ENCODE results near the gene CPT1C.
A peak's percentile ranks its signal among the peaks of the same experiment; 100 is the strongest.

The CPT1C gene

DNA sequence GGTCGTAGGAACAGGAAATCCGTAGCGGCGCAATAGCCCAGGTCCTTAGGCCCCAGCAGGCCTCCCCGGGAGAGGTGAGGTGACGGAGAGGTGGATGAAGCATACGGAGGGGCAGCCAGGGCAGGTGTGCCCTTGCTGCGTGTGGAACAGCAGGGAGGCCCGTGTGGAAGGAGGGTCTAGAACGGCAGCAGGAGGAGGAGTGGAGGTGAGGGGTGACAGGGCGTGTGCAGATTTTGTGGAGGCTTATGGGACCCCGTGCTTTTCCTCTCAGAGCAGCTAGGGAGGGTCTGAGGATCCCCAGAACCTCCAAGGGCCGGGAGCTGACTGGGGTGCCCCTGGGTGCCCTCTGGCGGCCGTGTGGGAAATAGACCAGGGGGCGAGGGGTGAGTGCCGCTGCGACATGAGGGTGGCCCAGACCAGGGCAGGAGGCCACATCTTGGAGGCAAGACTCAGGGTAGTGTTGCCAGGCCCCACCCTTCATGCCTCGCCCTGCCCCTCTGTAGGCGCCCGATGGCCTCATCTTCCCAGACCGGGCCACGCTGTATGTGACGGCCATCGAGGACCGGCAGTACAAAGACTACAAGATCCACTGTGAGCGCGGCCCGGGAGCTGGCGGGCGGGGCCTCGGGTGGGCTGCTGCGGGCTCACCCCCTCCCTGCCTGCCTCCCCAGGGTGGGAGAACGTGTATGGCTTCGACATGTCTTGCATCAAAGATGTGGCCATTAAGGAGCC lies 6.5 kb upstream of the CPT1C start:
- DNase-seq: no peak

DNA sequence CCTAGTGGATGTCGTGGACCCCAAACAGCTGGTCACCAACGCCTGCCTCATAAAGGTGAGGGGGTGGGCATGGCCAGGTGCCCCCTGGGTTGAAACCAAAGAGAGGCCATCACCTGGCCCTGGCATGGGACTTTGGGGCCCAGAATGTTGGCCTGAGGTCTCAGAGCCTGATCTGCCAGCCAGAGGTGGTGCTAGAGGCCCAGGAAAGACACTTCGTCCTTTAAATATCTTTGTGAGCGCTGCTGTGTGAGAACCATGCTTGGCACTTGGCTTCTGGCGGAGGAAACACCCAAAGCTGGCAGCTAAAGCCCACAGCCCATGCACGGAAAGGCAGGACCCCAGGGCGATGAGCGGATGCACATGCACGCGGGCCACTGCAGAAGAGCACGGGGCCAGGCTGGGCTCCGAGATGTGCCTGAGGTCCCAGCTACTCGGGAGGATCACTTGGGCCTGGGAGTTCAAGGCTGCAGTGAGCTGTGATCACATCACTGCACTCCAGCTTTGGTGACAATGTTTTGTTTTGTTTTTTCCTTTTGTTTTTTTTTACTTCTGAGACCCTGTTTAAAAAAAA lies 5.8 kb upstream of the CPT1C start:
- DNase-seq: no peak

DNA sequence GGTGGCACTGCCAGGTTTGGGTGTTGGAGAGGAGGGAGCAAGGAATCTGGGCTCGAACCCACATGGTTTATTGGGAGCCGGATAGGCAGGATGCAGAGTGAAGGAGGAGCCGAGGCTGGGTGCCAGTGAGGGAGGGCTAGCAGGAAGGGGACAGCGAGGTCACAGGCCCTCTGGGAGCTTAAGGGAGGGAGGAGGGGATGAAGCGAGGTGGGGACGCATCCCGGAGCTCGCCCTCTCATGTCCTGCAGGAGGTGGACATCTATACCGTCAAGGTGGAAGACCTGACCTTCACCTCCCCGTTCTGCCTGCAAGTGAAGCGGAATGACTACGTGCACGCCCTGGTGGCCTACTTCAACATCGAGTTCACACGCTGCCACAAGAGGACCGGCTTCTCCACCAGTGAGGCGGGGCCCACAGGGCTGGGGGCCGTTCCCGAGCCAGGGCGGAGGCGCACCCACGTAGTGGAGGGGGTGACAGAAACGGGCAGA lies 5.0 kb upstream of the CPT1C start:
- no peak for DNase-seq

DNA sequence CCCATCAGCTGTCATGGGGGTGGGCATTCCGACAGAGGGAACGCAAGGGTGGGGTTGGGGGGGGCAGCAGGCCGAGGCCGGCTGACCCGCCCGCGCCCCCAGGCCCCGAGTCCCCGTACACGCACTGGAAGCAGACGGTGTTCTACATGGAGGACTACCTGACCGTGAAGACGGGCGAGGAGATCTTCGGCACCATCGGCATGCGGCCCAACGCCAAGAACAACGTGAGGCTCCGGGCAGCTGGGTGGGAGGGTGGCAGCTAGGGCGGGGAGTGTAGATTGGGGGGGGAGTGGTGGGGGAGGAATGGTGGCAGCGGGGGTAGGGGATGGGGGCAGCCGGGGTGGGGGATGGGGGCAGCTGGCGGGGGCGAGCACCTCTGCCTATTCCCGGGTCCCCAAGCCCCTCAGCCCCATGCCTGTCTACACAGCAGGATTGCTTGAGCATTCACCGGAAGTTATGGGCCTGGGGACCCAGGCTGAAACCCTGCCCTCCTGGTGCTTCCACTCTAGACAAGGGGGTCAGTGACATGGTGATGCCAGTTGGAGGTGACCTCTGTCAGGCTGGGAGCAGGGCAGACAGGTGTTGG lies 4.3 kb upstream of the CPT1C start:
- DNase-seq: no peak

DNA sequence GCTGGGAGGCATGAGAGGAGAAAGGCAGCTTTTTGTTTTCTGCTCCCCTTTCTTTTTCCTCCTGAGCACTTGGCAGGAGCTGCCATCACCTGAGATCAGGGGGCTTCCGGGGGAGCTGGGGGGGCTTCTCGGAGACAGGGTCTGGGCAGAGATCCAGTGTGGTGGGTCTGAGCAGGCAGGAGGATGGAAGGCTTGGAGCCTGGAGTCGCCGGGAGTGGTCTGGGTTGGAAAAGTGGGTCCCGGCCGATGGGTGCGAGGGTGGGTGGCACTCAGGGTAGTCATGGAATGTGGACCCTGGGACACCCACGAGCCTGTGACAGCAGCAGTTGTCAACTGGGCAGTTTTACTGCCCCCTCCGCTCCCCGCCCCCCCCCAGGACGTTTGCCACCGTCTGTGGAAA lies 3.8 kb upstream of the CPT1C start:
- no peak for DNase-seq

DNA sequence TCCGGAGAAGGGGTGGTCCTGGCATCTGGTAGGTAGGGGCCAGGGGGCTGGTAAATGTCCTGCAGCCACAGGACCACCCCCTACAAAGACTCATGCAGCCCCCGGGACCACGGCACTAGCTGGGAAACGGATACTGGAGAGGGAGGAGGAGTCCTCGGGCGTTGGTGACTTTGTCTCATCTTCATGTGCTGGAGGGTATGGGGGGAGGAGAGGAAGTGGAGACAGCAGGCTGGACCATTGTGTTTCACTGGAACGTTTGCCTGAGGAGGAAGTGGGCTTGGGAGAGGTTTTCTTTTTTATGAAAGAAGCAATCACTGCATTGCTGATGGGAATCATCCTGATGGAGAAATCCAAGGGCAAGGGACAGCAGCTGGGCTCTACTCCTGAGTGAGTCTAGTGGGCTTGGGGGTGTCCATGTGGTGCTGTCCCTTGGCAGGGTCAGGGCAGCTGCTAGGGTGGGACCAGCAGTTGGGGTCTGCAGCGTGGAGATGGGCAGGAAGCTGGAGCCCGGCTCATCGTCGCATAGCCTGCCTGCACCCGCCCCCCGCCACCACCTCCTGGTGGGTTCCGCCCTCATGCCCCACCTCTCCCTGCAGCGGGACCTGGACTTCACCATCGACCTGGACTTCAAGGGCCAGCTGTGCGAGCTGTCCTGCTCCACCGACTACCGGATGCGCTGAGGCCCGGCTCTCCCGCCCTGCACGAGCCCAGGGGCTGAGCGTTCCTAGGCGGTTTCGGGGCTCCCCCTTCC lies 3.2 kb upstream of the CPT1C start:
- DNase-seq: no peak

DNA sequence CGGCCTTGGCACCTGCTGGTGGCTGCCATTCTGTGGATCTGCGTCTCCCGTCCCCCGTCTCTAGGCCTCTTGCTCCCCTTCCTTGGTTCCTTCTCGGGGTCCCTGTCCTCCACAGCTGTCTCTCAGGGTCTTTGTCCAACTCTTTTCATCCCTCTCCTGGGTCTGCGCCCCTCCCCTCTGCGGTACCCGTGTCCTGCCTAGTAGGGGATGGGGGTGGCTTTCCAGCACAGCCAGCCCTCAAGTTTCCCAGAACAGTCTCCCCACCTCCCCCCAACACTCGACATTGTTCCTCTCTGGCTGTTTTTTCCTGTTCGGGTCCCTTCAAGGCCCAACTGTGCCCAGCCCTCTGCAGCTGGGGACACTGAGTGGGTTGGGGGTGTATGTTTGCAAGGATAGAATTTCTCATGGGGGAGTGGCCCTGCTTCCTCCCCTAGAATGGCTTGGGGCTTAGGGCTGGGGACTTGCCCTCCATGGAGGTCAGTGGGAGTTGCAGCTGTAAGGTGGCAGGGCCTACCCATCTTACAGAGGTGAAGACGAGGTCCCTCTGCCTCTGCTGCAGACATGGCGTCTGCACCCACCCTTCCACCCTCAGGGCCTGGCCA lies 2.3 kb upstream of the CPT1C start:
- DNase-seq: no peak

DNA sequence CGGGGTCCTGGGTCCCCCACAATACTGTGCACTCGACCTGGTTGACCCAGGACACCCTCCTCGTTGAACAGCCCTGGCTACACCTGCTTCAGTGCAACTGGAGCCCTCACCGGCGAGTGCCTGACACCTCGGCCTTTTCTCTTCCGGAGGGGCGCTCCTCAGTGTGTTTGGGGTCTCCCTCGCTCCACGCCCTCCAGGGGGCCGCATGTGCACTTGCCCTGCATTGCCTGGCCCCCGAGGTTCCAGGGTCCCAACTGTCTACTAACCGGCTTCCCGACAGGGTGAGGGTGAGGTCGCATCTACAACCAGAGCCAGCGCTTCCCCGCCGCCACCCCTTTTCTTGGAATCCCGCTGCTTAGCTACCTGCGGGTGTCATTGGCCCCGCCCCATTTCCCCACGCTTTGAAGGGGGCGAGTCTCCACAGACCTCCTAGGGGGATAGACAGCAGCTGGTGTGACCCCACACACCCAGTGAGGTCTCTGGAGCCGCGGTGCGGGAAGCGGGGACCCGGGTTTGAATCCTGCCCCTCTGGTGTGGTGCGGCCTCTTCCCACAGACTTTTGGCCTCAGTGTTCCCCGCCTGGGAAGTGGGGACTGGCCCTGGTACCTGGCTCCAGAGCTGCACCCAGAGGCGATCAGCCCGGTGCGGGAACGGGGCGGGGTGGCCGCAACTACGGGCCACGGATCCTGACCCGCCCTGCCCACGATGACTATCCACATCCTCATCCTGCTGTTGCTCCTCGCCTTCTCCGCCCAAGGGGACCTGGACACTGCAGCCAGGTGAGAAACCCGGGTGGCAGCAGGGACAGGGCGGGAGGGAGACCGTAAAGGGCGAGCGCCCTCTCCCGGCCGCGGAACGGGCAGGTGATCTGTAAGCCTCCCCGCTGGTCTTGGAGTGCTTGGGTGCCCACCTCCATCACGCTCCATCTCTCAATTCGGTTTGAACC lies 1.5 kb upstream of the CPT1C start, which contains the start of gene ADM5:
Gene ADM5 (plus strand): TSS at position 462 of the 946 bp plus-strand sequence. CDS start 244 bp downstream, at position 706.
- peak; percentile 53 for DNase-seq

DNA sequence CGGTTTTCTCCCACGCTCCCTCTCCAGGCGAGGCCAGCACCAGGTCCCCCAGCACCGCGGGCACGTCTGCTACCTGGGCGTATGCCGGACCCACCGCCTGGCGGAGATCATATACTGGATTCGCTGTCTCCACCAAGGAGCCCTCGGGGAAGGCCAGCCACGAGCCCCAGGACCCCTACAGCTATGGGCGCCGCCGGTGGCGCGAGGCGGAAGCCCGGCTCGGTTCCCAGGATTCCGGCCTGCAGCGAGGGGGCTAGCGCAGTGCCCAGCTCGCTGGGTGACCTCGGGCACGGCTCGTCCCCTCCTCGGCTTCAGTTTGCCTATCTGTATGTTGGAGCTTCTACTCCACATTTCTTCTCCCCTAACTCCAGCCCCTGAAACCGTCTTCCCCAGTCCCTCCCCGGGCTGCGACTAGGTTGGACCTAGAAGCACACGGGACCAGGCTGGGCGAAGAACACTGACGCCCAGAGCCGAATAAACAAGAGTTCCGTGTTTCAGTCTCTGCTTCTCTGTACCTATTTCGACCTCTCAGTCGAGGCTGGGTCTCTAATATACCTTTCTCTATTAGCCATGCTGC lies 749 bp upstream of the CPT1C start:
- peak; percentile 31 for DNase-seq

DNA sequence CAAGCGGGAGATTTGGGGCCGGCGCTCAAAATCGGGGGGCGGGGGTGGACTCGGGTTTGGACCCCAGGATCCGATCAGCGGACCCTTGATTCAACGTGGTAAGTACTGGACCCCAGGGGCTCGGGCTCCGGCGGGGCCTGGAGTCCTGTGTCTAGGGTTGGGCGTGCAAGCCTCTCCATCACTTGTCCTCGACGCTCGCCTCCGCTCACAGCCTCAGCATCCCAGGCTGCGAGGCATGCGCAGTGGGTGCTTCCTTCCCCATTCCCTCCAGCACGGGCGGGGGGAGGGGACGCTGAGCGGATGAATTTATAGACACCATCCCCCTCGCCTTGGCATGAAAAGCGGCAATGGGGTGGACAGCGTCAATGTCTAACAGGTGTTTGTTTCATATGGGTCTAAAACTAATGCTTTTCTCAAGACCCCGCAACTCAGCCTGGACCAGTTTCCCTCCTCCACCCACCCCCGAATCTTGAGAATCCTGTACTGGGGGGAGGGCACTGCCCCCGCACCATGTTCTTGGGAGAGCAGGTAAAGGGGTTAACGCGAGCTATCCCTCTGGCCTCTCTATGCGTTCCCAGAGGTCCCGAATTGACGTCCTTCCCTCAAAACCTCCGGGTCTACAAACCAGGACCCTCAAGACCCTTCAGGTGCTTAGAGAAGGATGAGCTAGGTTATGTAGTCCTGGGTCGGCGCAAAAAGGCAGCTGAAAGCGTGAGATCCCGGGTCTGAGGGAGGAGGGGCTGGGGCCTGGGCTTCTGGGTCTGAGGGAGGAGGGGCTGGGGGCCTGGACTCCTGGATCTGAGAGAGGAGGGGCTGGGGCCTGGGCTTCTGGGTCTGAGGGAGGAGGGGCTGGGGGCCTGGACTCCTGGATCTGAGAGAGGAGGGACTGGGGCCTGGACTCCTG lies 579 bp downstream of the CPT1C start:
- DNase-seq: peak; percentile 73

DNA sequence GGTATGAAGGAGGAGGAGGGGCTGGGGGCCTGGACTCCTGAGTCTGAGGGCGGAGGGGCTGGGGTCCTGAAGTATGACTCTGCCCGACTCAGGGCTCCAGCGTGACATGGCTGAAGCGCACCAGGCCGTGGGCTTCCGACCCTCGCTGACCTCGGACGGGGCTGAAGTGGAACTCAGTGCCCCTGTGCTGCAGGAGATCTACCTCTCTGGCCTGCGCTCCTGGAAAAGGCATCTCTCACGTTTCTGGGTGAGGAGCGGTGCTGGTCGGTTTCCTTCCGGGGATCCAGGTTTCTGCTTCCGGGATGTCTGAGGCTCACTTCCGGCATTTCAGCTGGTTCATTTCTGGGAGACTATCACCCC lies 1.2 kb downstream of the CPT1C start:
- DNase-seq: no peak

DNA sequence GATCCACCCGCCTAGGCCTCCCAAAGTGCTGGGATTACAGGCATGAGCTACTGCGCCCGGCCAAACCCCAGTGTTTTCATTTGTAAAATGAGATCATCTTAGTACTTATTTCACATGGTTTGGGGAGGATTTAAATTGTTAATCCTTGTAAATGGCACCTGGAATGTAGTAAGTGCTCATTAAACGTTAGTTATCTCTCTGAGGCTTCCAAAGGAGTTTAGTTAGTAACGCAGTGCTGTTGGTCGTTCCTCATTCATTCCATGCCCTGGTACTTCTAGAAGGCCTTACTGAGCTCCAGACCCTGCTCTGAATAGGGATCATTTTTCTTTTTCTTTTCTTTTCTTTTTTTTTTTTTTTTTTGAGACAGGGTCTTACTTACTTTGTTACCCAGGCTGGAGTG lies 5.2 kb downstream of the CPT1C start:
- no peak for DNase-seq

DNA sequence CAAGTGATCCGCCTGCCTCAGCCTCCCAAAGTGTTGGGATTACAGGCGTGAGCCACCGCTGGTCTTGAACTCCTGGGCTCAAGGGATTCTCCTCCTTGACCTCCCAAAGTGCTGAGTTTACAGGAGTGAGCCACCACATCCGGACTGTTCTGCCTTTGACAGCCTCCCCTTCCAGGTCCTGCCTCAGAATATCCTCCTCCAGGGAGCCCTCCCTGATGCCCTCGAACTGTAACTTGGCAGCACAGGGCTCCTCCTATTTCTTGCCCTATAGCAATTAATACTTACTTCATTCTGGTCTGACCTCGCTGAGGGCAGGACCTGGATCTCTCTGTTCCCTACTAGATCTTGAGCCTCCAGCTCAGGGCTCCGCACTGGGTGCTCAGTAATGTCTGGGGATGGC lies 5.9 kb downstream of the CPT1C start:
- no peak for DNase-seq

DNA sequence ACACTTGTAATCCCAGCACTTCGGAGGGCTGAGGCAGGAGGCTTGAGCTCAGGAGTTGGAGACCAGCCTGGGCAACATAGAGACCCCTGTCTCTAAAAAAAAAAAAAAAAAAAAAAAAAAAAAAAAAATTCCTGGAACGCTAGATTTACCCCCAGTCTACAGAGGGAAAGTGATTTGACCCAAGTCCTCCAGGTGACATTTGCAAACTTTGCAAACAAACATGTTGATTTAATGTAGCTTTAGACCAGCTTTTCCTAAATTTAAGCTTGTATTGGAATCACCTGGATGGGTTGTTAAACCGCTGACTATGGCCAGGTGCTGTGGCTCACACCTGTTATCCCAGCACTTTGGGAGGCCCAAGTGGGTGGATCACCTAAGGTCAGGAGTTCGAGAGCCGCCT lies 8.4 kb downstream of the CPT1C start:
- no peak for DNase-seq

DNA sequence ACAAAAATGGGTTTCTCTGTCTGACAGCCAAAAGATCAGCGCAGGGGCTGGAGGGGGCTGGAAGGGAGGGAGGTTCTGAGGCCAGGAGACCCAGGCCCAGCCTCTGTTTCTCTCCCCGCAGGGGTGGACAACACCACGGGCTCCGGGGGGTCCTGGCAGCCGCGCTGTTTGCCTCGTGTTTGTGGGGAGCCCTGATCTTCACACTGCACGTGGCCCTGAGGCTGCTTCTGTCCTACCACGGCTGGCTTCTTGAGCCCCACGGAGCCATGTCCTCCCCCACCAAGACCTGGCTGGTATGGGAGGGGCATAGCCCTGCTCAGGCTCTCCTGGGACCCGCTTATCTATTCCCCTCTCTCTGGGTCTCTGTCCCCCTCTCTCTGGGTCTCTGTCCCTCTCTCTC lies 9.6 kb downstream of the CPT1C start:
- DNase-seq: no peak

DNA sequence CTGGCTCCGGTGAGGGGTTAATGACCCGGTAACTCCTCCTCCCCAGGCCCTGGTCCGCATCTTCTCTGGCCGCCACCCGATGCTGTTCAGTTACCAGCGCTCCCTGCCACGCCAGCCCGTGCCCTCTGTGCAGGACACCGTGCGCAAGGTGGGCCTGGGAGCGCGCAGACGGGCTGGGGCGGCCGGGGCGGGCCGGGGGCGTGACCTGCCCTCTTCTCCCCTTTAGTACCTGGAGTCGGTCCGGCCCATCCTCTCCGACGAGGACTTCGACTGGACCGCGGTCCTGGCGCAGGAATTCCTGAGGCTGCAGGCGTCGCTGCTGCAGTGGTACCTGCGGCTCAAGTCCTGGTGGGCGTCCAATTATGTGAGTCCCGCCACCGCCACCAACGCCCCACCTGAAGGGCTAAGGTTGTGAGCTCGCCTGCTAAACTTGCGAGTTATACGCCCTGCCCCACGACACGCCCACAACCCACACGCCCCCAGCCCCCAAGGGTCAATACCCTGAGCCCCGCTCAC lies 10.4 kb downstream of the CPT1C start:
- DNase-seq: no peak

DNA sequence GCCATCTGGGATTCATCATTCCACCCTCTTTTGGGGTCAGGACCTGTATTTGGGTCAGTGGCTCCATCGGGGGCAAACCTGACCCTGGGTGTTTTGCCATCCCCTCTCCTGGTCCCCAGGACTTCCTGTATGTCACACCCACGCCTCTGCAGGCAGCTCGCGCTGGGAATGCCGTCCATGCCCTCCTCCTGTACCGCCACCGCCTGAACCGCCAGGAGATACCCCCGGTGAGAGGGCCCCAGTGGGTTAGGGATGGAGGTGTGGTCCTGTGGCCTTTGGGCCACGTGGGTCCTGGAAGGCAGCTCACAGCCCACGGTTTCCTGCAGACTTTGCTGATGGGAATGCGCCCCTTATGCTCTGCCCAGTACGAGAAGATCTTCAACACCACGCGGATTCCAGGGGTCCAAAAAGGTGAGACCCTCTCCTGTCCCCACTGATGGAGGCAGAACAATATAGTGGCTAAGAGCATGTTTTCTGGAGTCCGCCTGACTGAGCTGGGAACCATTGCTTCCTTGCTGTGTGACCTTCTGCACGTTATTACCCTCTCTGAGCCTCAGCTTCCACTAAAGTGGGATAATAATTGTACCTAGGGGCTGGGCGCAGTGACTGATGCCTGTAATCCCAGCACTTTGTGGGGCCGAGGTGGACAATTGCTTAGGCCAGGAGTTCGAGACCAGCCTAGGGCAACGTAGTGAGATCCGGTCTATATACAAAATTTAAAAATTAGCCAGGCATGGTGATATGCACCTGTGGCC lies 14.1 kb downstream of the CPT1C start:
- no peak for DNase-seq

DNA sequence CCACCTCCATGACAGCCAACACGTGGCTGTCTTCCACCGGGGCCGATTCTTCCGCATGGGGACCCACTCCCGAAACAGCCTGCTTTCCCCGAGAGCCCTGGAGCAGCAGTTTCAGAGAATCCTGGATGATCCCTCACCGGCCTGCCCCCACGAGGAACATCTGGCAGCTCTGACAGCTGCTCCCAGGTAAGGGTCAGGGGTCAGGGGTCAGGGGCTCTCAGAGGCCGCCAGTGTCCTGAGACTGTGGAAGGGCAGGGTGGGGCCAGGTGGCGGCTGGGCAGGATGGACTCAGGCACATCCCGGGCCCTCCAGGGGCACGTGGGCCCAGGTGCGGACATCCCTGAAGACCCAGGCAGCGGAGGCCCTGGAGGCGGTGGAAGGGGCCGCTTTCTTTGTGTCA lies 15.0 kb downstream of the CPT1C start:
- DNase-seq: no peak

DNA sequence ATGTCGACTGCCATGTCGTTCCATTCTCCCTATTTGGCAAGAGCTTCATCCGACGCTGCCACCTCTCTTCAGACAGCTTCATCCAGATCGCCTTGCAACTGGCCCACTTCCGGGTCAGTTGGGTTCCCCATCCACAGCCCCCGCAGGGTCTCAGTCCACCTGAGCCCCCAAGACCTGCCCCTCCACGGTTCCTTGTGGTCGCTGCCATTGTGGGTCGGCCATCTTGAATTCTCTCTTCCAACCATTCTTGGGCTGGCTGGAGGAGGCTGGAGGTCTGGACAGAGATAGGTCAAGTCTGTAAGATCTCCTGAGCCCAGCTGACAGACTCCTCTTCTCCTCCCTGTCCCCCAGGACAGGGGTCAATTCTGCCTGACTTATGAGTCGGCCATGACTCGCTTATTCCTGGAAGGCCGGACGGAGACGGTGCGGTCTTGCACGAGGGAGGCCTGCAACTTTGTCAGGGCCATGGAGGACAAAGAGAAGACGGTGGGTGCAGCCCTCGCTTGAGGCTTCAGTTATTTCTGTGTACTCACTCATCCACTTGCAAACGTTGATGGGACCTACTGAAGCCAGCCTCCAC lies 19.5 kb downstream of the CPT1C start:
- DNase-seq: no peak
